ENCODE measurements around the gene PDE6A.

The PDE6A gene

GRCh38 chr5:149944666-149945065 lies at the start of gene PDE6A:
TSS of gene PDE6A (minus strand) at chr5:149944793. CDS start at chr5:149944673, 120 bp downstream.
- no peak for DNase-seq (ENCODE audit: low read depth in 2 of 2)

- no peak for DNase-seq (ENCODE audit: low read depth in 2 of 2)
Observed at GRCh38 chr5:149993471-149993870, 48.9 kb upstream of the PDE6A start.

- peak; percentile 9 to 41 for DNase-seq (ENCODE audit: low read depth in 2 of 2)
Observed at GRCh38 chr5:149990518-149991376, 46.2 kb upstream of the PDE6A start.

- DNase-seq (ENCODE audit: low read depth in 2 of 2): no peak
Observed at GRCh38 chr5:149988126-149988525, 43.5 kb upstream of the PDE6A start.

GRCh38 chr5:149982505-149982904 lies 37.9 kb upstream of the PDE6A start:
- DNase-seq (ENCODE audit: low read depth in 2 of 2): no peak

- no peak for DNase-seq (ENCODE audit: low read depth in 2 of 2)
Observed at GRCh38 chr5:149981206-149981605, 36.6 kb upstream of the PDE6A start.

- DNase-seq (ENCODE audit: low read depth in 2 of 2): no peak
Observed at GRCh38 chr5:149979896-149980295, 35.3 kb upstream of the PDE6A start.

GRCh38 chr5:149975409-149975808 lies 30.8 kb upstream of the PDE6A start:
- DNase-seq (ENCODE audit: low read depth in 2 of 2): no peak

- DNase-seq (ENCODE audit: low read depth in 2 of 2): no peak
Observed at GRCh38 chr5:149969181-149969930, 24.8 kb upstream of the PDE6A start.

- DNase-seq (ENCODE audit: low read depth in 2 of 2): no peak
Observed at GRCh38 chr5:149966946-149967345, 22.4 kb upstream of the PDE6A start.

GRCh38 chr5:149963729-149964128 lies 19.1 kb upstream of the PDE6A start:
- no peak for DNase-seq (ENCODE audit: low read depth in 2 of 2)

GRCh38 chr5:149962601-149963300 lies 18.2 kb upstream of the PDE6A start:
- no peak for DNase-seq (ENCODE audit: low read depth in 2 of 2)

- DNase-seq (ENCODE audit: low read depth in 2 of 2): no peak
Observed at GRCh38 chr5:149961957-149962409, 17.4 kb upstream of the PDE6A start.

- no peak for DNase-seq (ENCODE audit: low read depth in 2 of 2)
Observed at GRCh38 chr5:149961186-149961685, 16.6 kb upstream of the PDE6A start.

GRCh38 chr5:149960272-149961185 lies 15.9 kb upstream of the PDE6A start, which contains the start of gene SLC26A2:
TSS of gene SLC26A2 (plus strand) at chr5:149960758. CDS start at chr5:149977653, 16,895 bp downstream.
- peak; percentile 83 to 86 for DNase-seq (ENCODE audit: low read depth in 2 of 2)

GRCh38 chr5:149959406-149960236 lies 15.0 kb upstream of the PDE6A start:
- peak in 1 of 2 donors; percentile 9 for DNase-seq (ENCODE audit: low read depth in 2 of 2)

- DNase-seq (ENCODE audit: low read depth in 2 of 2): no peak
Observed at GRCh38 chr5:149957855-149958254, 13.3 kb upstream of the PDE6A start.

- no peak for DNase-seq (ENCODE audit: low read depth in 2 of 2)
Observed at GRCh38 chr5:149956685-149957084, 12.1 kb upstream of the PDE6A start.

GRCh38 chr5:149954798-149955197 lies 10.2 kb upstream of the PDE6A start:
- no peak for DNase-seq (ENCODE audit: low read depth in 2 of 2)

Data from stimulated activated CD8-positive, alpha-beta memory T cell treated with anti-CD3 and anti-CD28 coated beads, Interleukin-7, amount 100 ng/mL, for 1 hour (primary cell).